ENCODE measurements around the gene PDZD2.

The PDZD2 gene

GRCh38 chr5:31833710-31834109 is 194.8 kb downstream of the PDZD2 start:
- ChIA-PET POLR2A (no interaction called here), CTCF (interaction anchor here (1.1 kb wide), 1 partner anchor 8 kb away, joined by 4 read pairs; no protein-coding TSS in a partner anchor)
- no peak for DNase-seq (ENCODE audit: extremely low spot score)
- TF ChIP-seq CTCF (IDR thresholded peaks at IDR 0.05; ENCODE audit: control extremely low read depth, extremely low read depth, low read depth, missing control alignments): no peak

- POLR2A ChIA-PET: no interaction called here
- CTCF ChIA-PET: no interaction called here
- DNase-seq (ENCODE audit: extremely low spot score): no peak
- no peak for TF ChIP-seq CTCF (IDR thresholded peaks at IDR 0.05; ENCODE audit: control extremely low read depth, extremely low read depth, low read depth, missing control alignments)
Measured at GRCh38 chr5:31844622-31845345, 205.9 kb downstream of the PDZD2 start.

- ChIA-PET CTCF (no interaction called here), POLR2A (no interaction called here)
- TF ChIP-seq CTCF (IDR thresholded peaks at IDR 0.05; ENCODE audit: control extremely low read depth, extremely low read depth, low read depth, missing control alignments): no peak
- no peak for DNase-seq (ENCODE audit: extremely low spot score)
Measured at GRCh38 chr5:31845361-31845760, 206.4 kb downstream of the PDZD2 start.

GRCh38 chr5:31846934-31847333 is 208.0 kb downstream of the PDZD2 start:
- CTCF ChIA-PET: no interaction called here

GRCh38 chr5:31847354-31847753 is 208.4 kb downstream of the PDZD2 start:
- POLR2A ChIA-PET: no interaction called here
- CTCF ChIA-PET: interaction anchor here (1.2 kb wide), 1 partner anchor 16 kb away, joined by 3 read pairs; no protein-coding TSS in a partner anchor
- no peak for DNase-seq (ENCODE audit: extremely low spot score)
- TF ChIP-seq CTCF (IDR thresholded peaks at IDR 0.05; ENCODE audit: control extremely low read depth, extremely low read depth, low read depth, missing control alignments): no peak

More at GRCh38 chr5:31846934-31847333, 208.0 kb downstream of the PDZD2 start:
- POLR2A ChIA-PET: no interaction called here
- no peak for TF ChIP-seq CTCF (IDR thresholded peaks at IDR 0.05; ENCODE audit: control extremely low read depth, extremely low read depth, low read depth, missing control alignments)
- no peak for DNase-seq (ENCODE audit: extremely low spot score)

- DNase-seq (ENCODE audit: extremely low spot score): no peak
- ChIA-PET CTCF (interaction anchor here (1.0 kb wide), 1 partner anchor 269 kb away, joined by 3 read pairs; no protein-coding TSS in a partner anchor), POLR2A (no interaction called here)
- TF ChIP-seq CTCF (IDR thresholded peaks at IDR 0.05; ENCODE audit: control extremely low read depth, extremely low read depth, low read depth, missing control alignments): no peak
Measured at GRCh38 chr5:31850981-31851689, 212.2 kb downstream of the PDZD2 start.

All from GM10248 (cell line).